Endothelial cell of umbilical vein (primary cell): ENCODE results near the gene TMEM135. TPM values are rescaled to one million over a fixed set of nuclear protein-coding genes. Genes with fewer than 3 reads are reported as not detected.

Experiments used
- BruUV-seq: library from RNA; stranded (reverse); fragments of 400-500 nt; replicated peaks from 2 replicates; lab custom pipeline; 2021; lab: Mats Ljungman, UMichigan
- CTCF ChIA-PET: fragments of 300-600, 350-600 bp; sonication (Branson Sonifier 250); formaldehyde crosslinking; loops from one replicate; lab custom pipeline; 2021; ENCODE audit warnings: antibody characterized with exemption, inconsistent platforms; lab: Charles Lee
- POLR2A ChIA-PET: fragments of 300-600, 350-600 bp; sonication (Branson Sonifier 250); formaldehyde crosslinking; loops from one replicate; lab custom pipeline; 2021; ENCODE audit warnings: antibody characterized with exemption, inconsistent platforms; lab: Charles Lee
- DNase-seq: peaks from one replicate; pipeline ENCODE4 v3.0.0-alpha.2; 2011; ENCODE audit warnings: low read depth, low spot score
- FAIRE-seq: peaks from 2 replicates; lab custom pipeline; 2011; peaks lifted over from hg19 to GRCh38; lab: Jason Lieb, UNC
- H2AFZ ChIP-seq: 2 replicates; pipeline ENCODE4 v1.6.0; 2012; ENCODE audit warnings: low read depth, low read length, control low read depth, inconsistent platforms
- H3K27ac ChIP-seq: 2 replicates; pipeline ENCODE4 v1.5.1; 2011; ENCODE audit warnings: low read depth, mild to moderate bottlenecking, control low read depth, low read length, moderate library complexity; ENCODE audit not compliant: insufficient read depth
- H3K27me3 ChIP-seq, 2 experiments: 2 replicates each; pipeline versions ENCODE4 v1.6.0 to v1.6.1; 2011; ENCODE audit warnings: low read length in 2 of 2, mixed read lengths in 1 of 2; ENCODE audit not compliant: control insufficient read depth in 2 of 2, insufficient read depth in 2 of 2
- H3K36me3 ChIP-seq, 2 experiments: 2 replicates in 1 of 2; 3 replicates in 1 of 2; pipeline ENCODE4 v1.5.1; 2011; ENCODE audit warnings: low read length in 2 of 2, mild to moderate bottlenecking in 1 of 2, moderate library complexity in 1 of 2; ENCODE audit not compliant: control insufficient read depth in 2 of 2, insufficient read depth in 2 of 2; ENCODE audit errors: extremely low read depth in 1 of 2
- H3K4me1 ChIP-seq: 3 replicates; pipeline ENCODE4 v1.5.1; 2011; ENCODE audit warnings: mild to moderate bottlenecking, low read length; ENCODE audit not compliant: control insufficient read depth, insufficient read depth; ENCODE audit errors: extremely low read depth
- H3K4me2 ChIP-seq: 2 replicates; pipeline ENCODE4 v1.6.1; 2011; ENCODE audit warnings: low read length, control low read depth, mixed read lengths; ENCODE audit not compliant: insufficient read depth
- H3K4me3 ChIP-seq, 3 experiments: fragments of 200-600 bp in 1 of 3; sonication (generic), shearing (Covaris generic) in 1 of 3; replicated peaks in 1 of 3; 2 replicates each; pipeline ENCODE4 v1.5.1; 2011 to 2016; ENCODE audit warnings: control low read depth in 3 of 3, low read length in 3 of 3, mild to moderate bottlenecking in 2 of 3, inconsistent platforms in 1 of 3, low read depth in 1 of 3, moderate library complexity in 1 of 3; ENCODE audit not compliant: insufficient read depth in 1 of 3
- H3K79me2 ChIP-seq: 2 replicates; pipeline ENCODE4 v1.6.0; 2012; ENCODE audit warnings: low read length, inconsistent platforms; ENCODE audit not compliant: control insufficient read depth, insufficient read depth
- H3K9ac ChIP-seq: replicated peaks from 2 replicates; pipeline ENCODE3; 2011; ENCODE audit warnings: low read length, control low read depth; ENCODE audit not compliant: insufficient read depth; ENCODE audit errors: extremely low read depth
- H3K9me1 ChIP-seq: replicated peaks from 3 replicates; pipeline ENCODE4 v1.6.0; 2011; ENCODE audit warnings: mild to moderate bottlenecking, low read length; ENCODE audit not compliant: control insufficient read depth, insufficient read depth; ENCODE audit errors: extremely low read depth
- H3K9me3 ChIP-seq: replicated peaks from 2 replicates; pipeline ENCODE4 v1.5.1; 2012; ENCODE audit warnings: low read length, inconsistent platforms; ENCODE audit not compliant: control insufficient read depth, insufficient read depth
- H4K20me1 ChIP-seq: replicated peaks from 2 replicates; pipeline ENCODE3; 2011; ENCODE audit warnings: mild to moderate bottlenecking, low read length; ENCODE audit not compliant: control insufficient read depth, insufficient read depth; ENCODE audit errors: extremely low read depth
- CTCF ChIP-seq, 2 donors: IDR thresholded peaks; 1 replicate in 1 of 2; 2 replicates in 1 of 2; pipeline ENCODE4 v1.5.1; 2011; ENCODE audit warnings: low read length in 2 of 2, mild to moderate bottlenecking in 2 of 2, moderate library complexity in 2 of 2, control low read depth in 1 of 2, inconsistent platforms in 1 of 2, low read depth in 1 of 2; ENCODE audit not compliant: insufficient read depth in 1 of 2; ENCODE audit errors: extremely low read depth in 1 of 2
- EZH2 ChIP-seq: IDR thresholded peaks from 2 replicates; pipeline ENCODE4 v1.6.1; 2012; ENCODE audit warnings: borderline replicate concordance, low read depth, mild to moderate bottlenecking, moderate library complexity, low read length, inconsistent platforms; ENCODE audit not compliant: severe bottlenecking
- FOS ChIP-seq: IDR thresholded peaks from 2 replicates; pipeline ENCODE4 v1.6.1; 2011; ENCODE audit warnings: mild to moderate bottlenecking, low read length, moderate library complexity, borderline replicate concordance; ENCODE audit not compliant: insufficient read depth
- GATA2 ChIP-seq: IDR thresholded peaks from 2 replicates; pipeline ENCODE4 v1.7.0; 2011; ENCODE audit warnings: low read depth, mild to moderate bottlenecking, moderate library complexity, mixed read lengths, low read length; ENCODE audit not compliant: insufficient read length, insufficient read depth
- JUN ChIP-seq: IDR thresholded peaks from 2 replicates; pipeline ENCODE4 v1.6.1; 2011; ENCODE audit warnings: borderline replicate concordance, low read depth; ENCODE audit not compliant: insufficient read length, insufficient read depth
- MYC ChIP-seq: IDR thresholded peaks from one replicate; pipeline ENCODE4 v1.6.1; 2011; ENCODE audit warnings: mild to moderate bottlenecking, low read depth, low read length
- POLR2A ChIP-seq: IDR thresholded peaks from 2 replicates; pipeline ENCODE4 v1.6.1; 2012; ENCODE audit warnings: low read depth, mild to moderate bottlenecking, control low read depth, low read length
- POLR2AphosphoS5 ChIP-seq: IDR thresholded peaks from 2 replicates; pipeline ENCODE4 v1.6.1; 2012; ENCODE audit warnings: low read depth, mild to moderate bottlenecking, control low read depth, low read length, moderate library complexity; ENCODE audit not compliant: insufficient read depth
- dilution Hi-C: fragments of 300-500 bp; cut with MboI; formaldehyde crosslinking; loops from one replicate; pipeline ENCODE4 v1.15.0; 2019; ENCODE audit warnings: low sequenced_read_pairs; ENCODE audit not compliant: extremely low pct_ligation_motif_present
- intact Hi-C: fragments of 100-400 bp; cut with micrococcal nuclease; formaldehyde crosslinking; loops from one replicate; pipeline ENCODE4 v1.10.0; 2022
- polyA plus RNA-seq, 4 experiments: library from polyadenylated mRNA; depleted of rRNA in 3 of 4; stranded (reverse) in 3 of 4; unstranded in 1 of 4; fragments of >200 nt; gene quantifications; 2 replicates each; pipeline versions ENCODE4 v1.2.1 to v1.2.3, GENCODE V29; 2011 to 2012; ENCODE audit warnings: missing spikeins in 1 of 4
- total RNA-seq: library from RNA; stranded (reverse); gene quantifications from 2 replicates; pipeline ENCODE4 v1.2.3, GENCODE V29; 2021
- TF ChIP-seq, protein P1 (sequence below): IDR thresholded peaks from 2 replicates; pipeline ENCODE4 v1.6.1; 2011; ENCODE audit not compliant: insufficient read depth, insufficient read length

Gene TMEM135
- total and polyA plus RNA-seq, 2 donors (not counting 3 experiments of a cell fraction or from before 2014, with no cell fraction given): 12.3 to 33.2 TPM

DNA sequence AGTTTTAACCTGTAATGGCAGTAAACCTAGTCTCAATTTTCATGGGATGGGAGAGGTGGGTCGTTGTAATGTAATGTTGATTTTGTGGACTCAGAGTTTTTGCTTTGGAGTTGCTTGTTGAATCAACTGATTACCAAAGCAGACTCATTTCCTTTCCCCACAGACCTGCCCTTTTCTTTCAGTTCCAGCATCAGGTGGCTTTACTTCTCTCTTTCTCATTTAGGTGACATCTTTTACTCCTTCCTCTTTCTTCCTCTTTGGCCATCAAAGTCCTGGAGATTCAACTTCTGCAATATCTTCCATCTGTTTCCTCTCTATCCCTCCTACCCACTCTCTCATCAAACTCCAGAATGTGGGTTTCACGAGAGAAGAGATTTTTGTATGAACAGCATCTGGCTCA is 313.9 kb downstream of the TMEM135 start:
- no peak for TF ChIP-seq POLR2A
- no peak for TF ChIP-seq EZH2
- no peak for TF ChIP-seq JUN
- no peak for TF ChIP-seq GATA2
- TF ChIP-seq FOS: no peak
- TF ChIP-seq MYC: no peak
- TF ChIP-seq CTCF (IDR thresholded peaks at IDR 0.05; ENCODE audit: extremely low read depth in 1 of 2, insufficient read depth in 1 of 2, low read depth in 1 of 2, low read length in 2 of 2): no peak
- TF ChIP-seq, protein P1, sequence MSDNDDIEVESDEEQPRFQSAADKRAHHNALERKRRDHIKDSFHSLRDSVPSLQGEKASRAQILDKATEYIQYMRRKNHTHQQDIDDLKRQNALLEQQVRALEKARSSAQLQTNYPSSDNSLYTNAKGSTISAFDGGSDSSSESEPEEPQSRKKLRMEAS: no peak
- no peak for TF ChIP-seq POLR2AphosphoS5
- no peaks in the 10 kb centered on the region for H3K9me1 ChIP-seq
- no peak overlapping the region for H3K9ac ChIP-seq
- no peak overlapping the region for H3K4me3 ChIP-seq
- peak overlapping the region; percentile 58 for H2AFZ ChIP-seq
- dilution Hi-C loops (no loop called here), intact Hi-C loops (loop anchor here (2.0 to 5.0 kb wide), 2 partner anchors 371 to 526 kb away; no protein-coding TSS in a partner anchor)
- no TSS peak for BruUV-seq
- H3K4me2 ChIP-seq: no peak overlapping the region
- H3K27ac ChIP-seq: no peak overlapping the region
- peaks cover 18% of the 10 kb centered on the region for H3K4me1 ChIP-seq
- ChIA-PET POLR2A (no interaction called here), CTCF (interaction anchor here (0.7 to 6.3 kb wide), 8 partner anchors 60 to 664 kb away, joined by 3 to 415 read pairs (median 9); no protein-coding TSS in a partner anchor)
- no peaks in the 10 kb centered on the region for H3K9me3 ChIP-seq
- no peaks in the 10 kb centered on the region for H3K27me3 ChIP-seq
- H3K79me2 ChIP-seq: no peaks in the 10 kb centered on the region
- FAIRE-seq: no peak
- no peaks in the 10 kb centered on the region for H3K36me3 ChIP-seq
- DNase-seq: no peak
- H4K20me1 ChIP-seq: no peaks in the 10 kb centered on the region
